OCI-LY1 (cell line): ENCODE measurements around the gene WDFY4.

Experiments used
- EZH2 ChIP-seq: fragments of 200-600 bp; sonication (generic), shearing (Covaris generic); IDR thresholded peaks from 2 replicates; pipeline ENCODE4 v1.8.0; 2017; ENCODE audit warnings: borderline replicate concordance, mixed run types, mild to moderate bottlenecking, antibody characterized with exemption, low read length, moderate library complexity, mixed read lengths
- TF ChIP-seq, protein P1 (sequence below): fragments of 200-600 bp; sonication (generic), shearing (Covaris generic); IDR thresholded peaks from 2 replicates; pipeline ENCODE4 v1.5.1; 2017; ENCODE audit warnings: mild to moderate bottlenecking, antibody characterized with exemption, low read length, moderate library complexity, mixed read lengths

- TF ChIP-seq, protein P1, sequence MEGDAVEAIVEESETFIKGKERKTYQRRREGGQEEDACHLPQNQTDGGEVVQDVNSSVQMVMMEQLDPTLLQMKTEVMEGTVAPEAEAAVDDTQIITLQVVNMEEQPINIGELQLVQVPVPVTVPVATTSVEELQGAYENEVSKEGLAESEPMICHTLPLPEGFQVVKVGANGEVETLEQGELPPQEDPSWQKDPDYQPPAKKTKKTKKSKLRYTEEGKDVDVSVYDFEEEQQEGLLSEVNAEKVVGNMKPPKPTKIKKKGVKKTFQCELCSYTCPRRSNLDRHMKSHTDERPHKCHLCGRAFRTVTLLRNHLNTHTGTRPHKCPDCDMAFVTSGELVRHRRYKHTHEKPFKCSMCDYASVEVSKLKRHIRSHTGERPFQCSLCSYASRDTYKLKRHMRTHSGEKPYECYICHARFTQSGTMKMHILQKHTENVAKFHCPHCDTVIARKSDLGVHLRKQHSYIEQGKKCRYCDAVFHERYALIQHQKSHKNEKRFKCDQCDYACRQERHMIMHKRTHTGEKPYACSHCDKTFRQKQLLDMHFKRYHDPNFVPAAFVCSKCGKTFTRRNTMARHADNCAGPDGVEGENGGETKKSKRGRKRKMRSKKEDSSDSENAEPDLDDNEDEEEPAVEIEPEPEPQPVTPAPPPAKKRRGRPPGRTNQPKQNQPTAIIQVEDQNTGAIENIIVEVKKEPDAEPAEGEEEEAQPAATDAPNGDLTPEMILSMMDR = no peak
- no peak for TF ChIP-seq EZH2
Observed at GRCh38 chr10:48667960-48668590, 16.6 kb upstream of the WDFY4 start.
